Upper lobe of right lung (tissue), 1 donor: ENCODE measurements around the gene POLD1. TPM values are rescaled to one million over a fixed set of nuclear protein-coding genes. Genes with fewer than 3 reads are reported as not detected.

Experiments used
- ATAC-seq: fragments of 200-7000 bp; cut with Tn5 transposase; one replicate; pipeline ENCODE4 v1.9.1; 2020; ENCODE audit warnings: mild to moderate bottlenecking, moderate library complexity
- DNase-seq: peaks from one replicate; pipeline ENCODE4 v3.0.0-alpha.2; 2020
- H3K27ac ChIP-seq: fragments of 200-600 bp; one replicate; pipeline ENCODE4 v1.8.0; 2022
- H3K27me3 ChIP-seq: fragments of 200-600 bp; one replicate; pipeline ENCODE4 v1.8.0; 2022; ENCODE audit warnings: mild to moderate bottlenecking
- H3K36me3 ChIP-seq: fragments of 200-600 bp; one replicate; pipeline ENCODE4 v1.8.0; 2022
- H3K4me1 ChIP-seq: fragments of 200-600 bp; one replicate; pipeline ENCODE4 v1.8.0; 2022
- H3K4me3 ChIP-seq: fragments of 200-600 bp; one replicate; pipeline ENCODE4 v1.8.0; 2022; ENCODE audit warnings: mild to moderate bottlenecking
- H3K9me3 ChIP-seq: fragments of 200-600 bp; one replicate; pipeline ENCODE4 v1.8.0; 2022
- intact Hi-C: fragments of 100-400 bp; cut with DNase I; formaldehyde crosslinking; loops from one replicate; pipeline ENCODE4 v1.11.0; 2022
- total RNA-seq: library from RNA; stranded (reverse); fragmentation: NEBNext Ultra II Directional; extraction: Animal tissue kit (Norgen Biotek cat#: 25700); gene quantifications from one replicate; pipeline ENCODE4 v1.2.1, GENCODE V29; 2021
- TF ChIP-seq, protein P1 (sequence below): fragments of 200-600 bp; IDR thresholded peaks from one replicate; pipeline ENCODE4 v1.8.0; 2022; ENCODE audit warnings: antibody characterized with exemption
- donor health status: DM: no; HTN: yes; CAD: no; lungs with severe emphysema.

The POLD1 gene
- total RNA-seq, 1 donor from 2014 or later: 34.4 TPM

DNA sequence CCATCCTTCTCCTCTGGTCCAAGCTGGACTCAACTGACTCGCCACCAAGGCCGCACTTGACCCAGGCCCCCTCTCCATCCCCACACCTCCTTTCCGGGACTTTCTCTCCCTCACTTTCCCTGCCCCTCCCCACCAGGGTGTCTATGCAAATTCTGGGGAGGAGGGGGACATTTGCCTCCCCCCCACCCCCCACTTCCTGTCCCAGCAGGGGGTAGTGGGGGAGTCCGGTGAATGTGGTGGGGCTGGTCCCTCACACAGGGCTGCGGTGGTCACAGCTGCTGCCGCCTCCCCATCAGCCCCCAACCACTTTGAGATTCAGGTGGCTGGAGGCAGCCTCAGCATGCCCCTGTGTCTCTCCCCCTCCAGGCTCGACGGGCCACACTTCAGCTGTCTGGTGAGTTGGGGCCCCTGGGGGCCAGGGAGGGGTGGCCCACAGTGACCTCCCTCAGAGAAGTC is 35.5 kb downstream of the POLD1 start:
- Histone ChIP-seq H3K27ac (no peak overlapping the region), H3K9me3 (no peaks in the 10 kb centered on the region), H3K4me3 (no peak overlapping the region), H3K36me3 (no peaks in the 10 kb centered on the region), H3K27me3 (peaks cover 33% of the 10 kb centered on the region), H3K4me1 (no peaks in the 10 kb centered on the region)
- TF ChIP-seq, protein P1, sequence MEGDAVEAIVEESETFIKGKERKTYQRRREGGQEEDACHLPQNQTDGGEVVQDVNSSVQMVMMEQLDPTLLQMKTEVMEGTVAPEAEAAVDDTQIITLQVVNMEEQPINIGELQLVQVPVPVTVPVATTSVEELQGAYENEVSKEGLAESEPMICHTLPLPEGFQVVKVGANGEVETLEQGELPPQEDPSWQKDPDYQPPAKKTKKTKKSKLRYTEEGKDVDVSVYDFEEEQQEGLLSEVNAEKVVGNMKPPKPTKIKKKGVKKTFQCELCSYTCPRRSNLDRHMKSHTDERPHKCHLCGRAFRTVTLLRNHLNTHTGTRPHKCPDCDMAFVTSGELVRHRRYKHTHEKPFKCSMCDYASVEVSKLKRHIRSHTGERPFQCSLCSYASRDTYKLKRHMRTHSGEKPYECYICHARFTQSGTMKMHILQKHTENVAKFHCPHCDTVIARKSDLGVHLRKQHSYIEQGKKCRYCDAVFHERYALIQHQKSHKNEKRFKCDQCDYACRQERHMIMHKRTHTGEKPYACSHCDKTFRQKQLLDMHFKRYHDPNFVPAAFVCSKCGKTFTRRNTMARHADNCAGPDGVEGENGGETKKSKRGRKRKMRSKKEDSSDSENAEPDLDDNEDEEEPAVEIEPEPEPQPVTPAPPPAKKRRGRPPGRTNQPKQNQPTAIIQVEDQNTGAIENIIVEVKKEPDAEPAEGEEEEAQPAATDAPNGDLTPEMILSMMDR: no peak
- intact Hi-C loops: loop anchor here (5.0 kb wide), 1 partner anchor 52 kb away; the partner anchor contains the start of gene NAPSA
- ATAC-seq (no peak), DNase-seq (no peak)

DNA sequence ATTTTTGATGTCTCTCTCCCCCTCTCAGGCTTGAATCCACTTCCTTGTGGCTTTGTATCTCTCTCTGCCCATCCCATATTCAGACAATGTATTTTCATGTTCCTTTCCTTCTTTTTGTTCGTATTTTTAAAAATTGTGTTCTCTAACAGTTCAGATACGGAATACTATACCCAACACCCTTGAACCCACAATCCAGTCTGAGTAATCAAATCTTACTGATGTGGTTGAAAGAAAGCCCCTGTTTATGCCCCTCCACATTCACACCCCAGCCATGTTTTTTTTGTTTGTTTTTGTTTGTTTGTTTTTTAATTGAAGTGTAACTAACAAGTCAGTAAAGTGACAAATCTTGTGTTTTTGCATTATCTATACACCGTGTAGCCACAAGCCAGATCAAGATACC is 36.0 kb downstream of the POLD1 start:
- H3K27ac ChIP-seq: no peak overlapping the region
- no peak for DNase-seq

DNA sequence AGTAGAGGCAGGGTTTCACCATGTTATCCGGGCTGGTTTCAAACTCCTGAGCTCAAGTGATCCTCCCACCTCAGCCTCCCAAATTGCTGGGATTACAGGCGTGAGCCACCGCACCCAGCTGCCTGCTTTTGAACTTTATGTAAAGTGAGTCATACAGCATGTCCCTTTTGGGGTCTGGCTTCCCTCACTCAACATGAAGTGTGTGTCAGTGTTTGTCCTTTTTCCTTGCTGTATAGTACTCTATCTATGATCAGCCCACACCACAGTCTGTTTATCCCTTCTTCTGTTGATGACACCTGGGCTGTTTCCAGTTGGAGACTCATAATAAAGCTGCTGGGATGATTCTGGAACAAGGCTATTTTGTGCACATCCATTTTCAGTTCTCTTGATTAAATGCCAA is 36.7 kb downstream of the POLD1 start:
- H3K27ac ChIP-seq: no peak overlapping the region
- no peak for ATAC-seq
- H3K27me3 ChIP-seq: peaks cover 33% of the 10 kb centered on the region
- no peaks in the 10 kb centered on the region for H3K4me1 ChIP-seq
- TF ChIP-seq, protein P1: no peak
- no peaks in the 10 kb centered on the region for H3K36me3 ChIP-seq
- H3K4me3 ChIP-seq: no peak overlapping the region
- no peak for DNase-seq
- intact Hi-C loops: no loop called here
- H3K9me3 ChIP-seq: no peaks in the 10 kb centered on the region

More for the DNA sequence above, 36.0 kb downstream of the POLD1 start:
- no peak overlapping the region for H3K4me3 ChIP-seq
- H3K4me1 ChIP-seq: no peaks in the 10 kb centered on the region
- TF ChIP-seq, protein P1: no peak
- H3K27me3 ChIP-seq: peaks cover 33% of the 10 kb centered on the region
- no peaks in the 10 kb centered on the region for H3K9me3 ChIP-seq
- ATAC-seq: no peak
- intact Hi-C loops: no loop called here
- no peaks in the 10 kb centered on the region for H3K36me3 ChIP-seq

DNA sequence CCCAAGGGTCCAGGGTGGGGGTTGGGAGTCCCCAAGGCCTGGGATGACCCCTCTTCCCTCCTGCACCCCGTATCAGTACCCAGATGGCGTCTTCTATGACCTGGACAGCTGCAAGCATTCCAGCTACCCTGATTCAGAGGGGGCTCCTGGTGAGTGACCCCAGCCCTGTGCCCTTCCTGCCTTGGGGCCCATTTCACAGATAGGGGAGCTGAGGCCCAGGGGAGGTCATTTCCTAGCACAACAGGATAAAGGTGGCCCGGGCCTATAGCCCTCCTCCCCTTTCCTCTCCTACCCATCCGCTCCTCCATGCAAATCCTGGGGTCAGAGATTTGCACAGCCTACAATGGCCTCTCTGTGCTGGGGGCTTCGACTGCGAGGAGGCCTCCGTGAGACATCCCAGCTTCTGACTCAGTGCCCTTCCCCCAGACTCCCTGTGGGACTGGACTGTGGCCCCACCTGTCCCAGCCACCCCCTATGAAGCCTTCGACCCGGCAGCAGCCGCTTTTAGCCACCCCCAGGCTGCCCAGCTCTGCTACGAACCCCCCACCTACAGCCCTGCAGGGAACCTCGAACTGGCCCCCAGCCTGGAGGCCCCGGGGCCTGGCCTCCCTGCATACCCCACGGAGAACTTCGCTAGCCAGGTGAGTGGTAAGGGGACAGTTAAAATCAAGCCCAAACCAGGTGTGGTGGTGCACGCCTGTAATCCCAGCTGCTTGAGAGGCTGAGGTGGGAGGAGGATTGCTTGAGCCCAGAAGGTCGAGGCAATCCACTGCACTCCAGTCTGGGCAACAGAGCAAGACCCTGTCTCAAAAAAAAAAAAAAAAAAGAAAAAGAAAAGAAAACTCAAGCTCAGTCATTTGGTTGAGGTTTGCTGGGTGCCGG is 38.5 kb downstream of the POLD1 start:
- TF ChIP-seq, protein P1: no peak
- H3K4me1 ChIP-seq: no peaks in the 10 kb centered on the region
- H3K4me3 ChIP-seq: no peak overlapping the region
- peaks cover 32% of the 10 kb centered on the region for H3K27me3 ChIP-seq
- H3K27ac ChIP-seq: no peak overlapping the region
- H3K9me3 ChIP-seq: no peaks in the 10 kb centered on the region
- DNase-seq (no peak), ATAC-seq (no peak)
- no peaks in the 10 kb centered on the region for H3K36me3 ChIP-seq
- intact Hi-C loops: no loop called here

DNA sequence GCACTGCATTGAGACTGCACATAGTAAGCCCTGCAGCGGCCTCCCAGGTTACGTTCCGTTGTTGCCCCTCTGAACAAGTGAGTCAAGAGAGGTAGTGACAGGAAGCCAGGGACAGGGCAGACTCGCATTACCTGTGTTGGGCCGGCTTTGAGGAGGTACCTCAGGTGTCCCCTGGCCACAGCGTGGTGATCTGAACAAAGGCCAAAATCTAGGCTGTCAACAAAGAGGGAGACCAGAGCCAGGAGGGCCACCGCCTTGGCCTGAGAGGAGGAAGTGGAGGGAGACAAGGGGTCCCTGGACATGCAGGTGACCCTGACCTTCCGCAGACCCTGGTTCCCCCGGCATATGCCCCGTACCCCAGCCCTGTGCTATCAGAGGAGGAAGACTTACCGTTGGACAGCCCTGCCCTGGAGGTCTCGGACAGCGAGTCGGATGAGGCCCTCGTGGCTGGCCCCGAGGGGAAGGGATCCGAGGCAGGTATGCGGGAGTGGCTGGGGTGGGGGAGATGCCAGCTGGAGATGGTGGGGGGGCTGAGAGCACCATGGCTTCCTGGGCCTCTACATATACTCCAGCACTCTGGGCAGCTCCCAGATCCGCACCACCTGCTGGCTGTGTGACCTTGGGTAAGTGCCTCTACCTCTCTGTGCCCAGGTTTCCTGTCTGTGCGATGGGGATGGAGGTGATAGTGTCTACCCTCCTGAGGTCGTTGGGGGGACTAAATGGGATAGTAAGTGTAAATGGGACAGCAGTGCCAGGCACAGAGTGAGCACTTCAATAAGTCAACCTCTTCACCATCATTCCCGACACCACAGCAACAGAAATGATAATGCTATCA is 39.3 kb downstream of the POLD1 start:
- intact Hi-C loops: no loop called here
- no peaks in the 10 kb centered on the region for H3K9me3 ChIP-seq
- peaks cover 27% of the 10 kb centered on the region for H3K27me3 ChIP-seq
- no peaks in the 10 kb centered on the region for H3K36me3 ChIP-seq
- TF ChIP-seq, protein P1: no peak
- DNase-seq (no peak), ATAC-seq (no peak)
- no peak overlapping the region for H3K4me3 ChIP-seq
- no peak overlapping the region for H3K27ac ChIP-seq
- H3K4me1 ChIP-seq: no peaks in the 10 kb centered on the region
